Measurements from ENCODE around the gene CLEC18B. TPM values are rescaled to one million over a fixed set of nuclear protein-coding genes. Genes with fewer than 3 reads are reported as not detected.

Gene CLEC18B
- total and polyA plus RNA-seq, 9 donors, result 0.17 to 1.5 (median 0.42) TPM; not detected in 1

DNA sequence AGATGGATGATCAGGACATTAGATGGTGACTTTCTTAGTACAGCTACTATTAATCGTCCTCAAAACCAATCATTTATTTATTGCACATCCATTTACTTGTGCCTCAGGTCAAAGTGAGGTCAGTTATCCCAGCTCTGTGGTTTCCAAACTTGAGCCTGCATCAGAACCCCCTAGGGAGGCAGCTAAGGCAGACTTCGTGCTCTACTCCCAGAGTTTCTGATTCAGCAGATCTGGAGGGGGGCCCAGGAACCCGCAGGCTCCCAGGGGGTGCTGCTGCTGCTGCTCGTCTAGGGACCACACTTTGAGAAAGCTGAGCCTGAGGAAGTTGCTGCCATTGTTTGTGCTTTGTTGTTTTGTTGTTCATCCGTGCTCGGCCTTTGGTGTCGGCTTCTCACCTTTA, 44.0 kb upstream of the CLEC18B start:
- H3K9me3 ChIP-seq, result no peaks in the 10 kb centered on the region
- H3K4me3 ChIP-seq, result no peak overlapping the region
- no peak overlapping the region for H3K27ac ChIP-seq
- no peaks in the 10 kb centered on the region for H3K27me3 ChIP-seq
- TF ChIP-seq POLR2A (IDR thresholded peaks at IDR 0.05), result no peak
- no peak for TF ChIP-seq EP300 (IDR thresholded peaks at IDR 0.05)
- TF ChIP-seq, protein P1, sequence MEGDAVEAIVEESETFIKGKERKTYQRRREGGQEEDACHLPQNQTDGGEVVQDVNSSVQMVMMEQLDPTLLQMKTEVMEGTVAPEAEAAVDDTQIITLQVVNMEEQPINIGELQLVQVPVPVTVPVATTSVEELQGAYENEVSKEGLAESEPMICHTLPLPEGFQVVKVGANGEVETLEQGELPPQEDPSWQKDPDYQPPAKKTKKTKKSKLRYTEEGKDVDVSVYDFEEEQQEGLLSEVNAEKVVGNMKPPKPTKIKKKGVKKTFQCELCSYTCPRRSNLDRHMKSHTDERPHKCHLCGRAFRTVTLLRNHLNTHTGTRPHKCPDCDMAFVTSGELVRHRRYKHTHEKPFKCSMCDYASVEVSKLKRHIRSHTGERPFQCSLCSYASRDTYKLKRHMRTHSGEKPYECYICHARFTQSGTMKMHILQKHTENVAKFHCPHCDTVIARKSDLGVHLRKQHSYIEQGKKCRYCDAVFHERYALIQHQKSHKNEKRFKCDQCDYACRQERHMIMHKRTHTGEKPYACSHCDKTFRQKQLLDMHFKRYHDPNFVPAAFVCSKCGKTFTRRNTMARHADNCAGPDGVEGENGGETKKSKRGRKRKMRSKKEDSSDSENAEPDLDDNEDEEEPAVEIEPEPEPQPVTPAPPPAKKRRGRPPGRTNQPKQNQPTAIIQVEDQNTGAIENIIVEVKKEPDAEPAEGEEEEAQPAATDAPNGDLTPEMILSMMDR (IDR thresholded peaks at IDR 0.05), result no peak
- WGBS, 3 donors, result 75 to 84% (median 84%) methylated on average over 7 of the region's 7 CpGs
- H3K4me1 ChIP-seq (ENCODE audit: insufficient read depth), result no peaks in the 10 kb centered on the region
- no peaks in the 10 kb centered on the region for H3K36me3 ChIP-seq
- DNase-seq, result no peak
- intact Hi-C loops (cut with DNase I), result no loop called here

DNA sequence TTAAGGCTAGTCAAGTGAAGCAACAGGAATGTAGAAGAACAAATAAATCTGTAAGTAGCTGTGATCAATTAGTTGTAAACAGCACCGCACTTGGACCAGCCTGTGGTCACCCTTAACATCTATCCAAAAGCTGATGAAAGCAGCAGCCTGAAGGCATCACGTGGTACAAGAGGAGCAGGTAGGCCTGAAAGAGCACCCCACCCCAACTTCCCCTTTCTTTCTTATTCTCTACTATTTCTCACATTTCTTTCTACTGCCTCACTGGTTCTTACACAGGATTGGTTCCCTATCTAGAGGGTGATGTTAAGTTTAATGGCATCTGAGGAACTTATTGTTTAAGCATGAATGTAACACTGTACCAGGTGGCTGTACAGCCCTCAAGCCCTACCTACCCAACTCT, 42.6 kb upstream of the CLEC18B start:
- Histone ChIP-seq H3K27ac (no peak overlapping the region), H3K4me3 (no peak overlapping the region), H3K36me3 (no peaks in the 10 kb centered on the region), H3K27me3 (no peaks in the 10 kb centered on the region), H3K4me1 (ENCODE audit: insufficient read depth) (no peaks in the 10 kb centered on the region), H3K9me3 (no peaks in the 10 kb centered on the region)
- 95 to 99% (median 96%) methylated on average over 2 of the region's 2 CpGs for WGBS, 3 donors
- TF ChIP-seq POLR2A (IDR thresholded peaks at IDR 0.05), result no peak
- TF ChIP-seq, protein P1 (IDR thresholded peaks at IDR 0.05), result no peak
- TF ChIP-seq EP300 (IDR thresholded peaks at IDR 0.05), result no peak
- intact Hi-C loops (cut with DNase I), result no loop called here
- DNase-seq, result no peak

GRCh38 chr16:74462361-74462760, 41.1 kb upstream of the CLEC18B start:
- no peaks in the 10 kb centered on the region for H3K27me3 ChIP-seq
- H3K4me1 ChIP-seq (ENCODE audit: insufficient read depth), result no peaks in the 10 kb centered on the region
- 92 to 95% (median 93%) methylated on average over 4 of the region's 4 CpGs for WGBS, 3 donors
- H3K9me3 ChIP-seq, result no peaks in the 10 kb centered on the region
- TF ChIP-seq, protein P1 (IDR thresholded peaks at IDR 0.05), result no peak
- TF ChIP-seq POLR2A (IDR thresholded peaks at IDR 0.05), result no peak
- TF ChIP-seq EP300 (IDR thresholded peaks at IDR 0.05), result no peak
- H3K36me3 ChIP-seq, result no peaks in the 10 kb centered on the region
- intact Hi-C loops (cut with DNase I), result no loop called here
- H3K27ac ChIP-seq, result no peak overlapping the region
- DNase-seq, result no peak
- H3K4me3 ChIP-seq, result no peak overlapping the region

- WGBS, 3 donors, result 80 to 85% (median 84%) methylated on average over 9 of the region's 9 CpGs
- H3K27ac ChIP-seq, result no peak overlapping the region
- TF ChIP-seq EP300 (IDR thresholded peaks at IDR 0.05), result no peak
- TF ChIP-seq, protein P1 (IDR thresholded peaks at IDR 0.05), result no peak
- no peak for TF ChIP-seq POLR2A (IDR thresholded peaks at IDR 0.05)
- H3K9me3 ChIP-seq, result no peaks in the 10 kb centered on the region
- no peak for DNase-seq
- H3K27me3 ChIP-seq, result no peaks in the 10 kb centered on the region
- no peaks in the 10 kb centered on the region for H3K4me1 ChIP-seq (ENCODE audit: insufficient read depth)
- no peaks in the 10 kb centered on the region for H3K36me3 ChIP-seq
- intact Hi-C loops (cut with DNase I), result no loop called here
- H3K4me3 ChIP-seq, result no peak overlapping the region
These were observed 40.5 kb upstream of the CLEC18B start for GRCh38 chr16:74461826-74462225.

All from ovary (tissue), 9 donors.